Measurements from ENCODE around the gene FBXL13.
"Not testable (repeated sequence)": the region's sequence is repeated elsewhere in the genome, so short reads cannot be mapped to it uniquely, and the experiment has no call there.

DNA sequence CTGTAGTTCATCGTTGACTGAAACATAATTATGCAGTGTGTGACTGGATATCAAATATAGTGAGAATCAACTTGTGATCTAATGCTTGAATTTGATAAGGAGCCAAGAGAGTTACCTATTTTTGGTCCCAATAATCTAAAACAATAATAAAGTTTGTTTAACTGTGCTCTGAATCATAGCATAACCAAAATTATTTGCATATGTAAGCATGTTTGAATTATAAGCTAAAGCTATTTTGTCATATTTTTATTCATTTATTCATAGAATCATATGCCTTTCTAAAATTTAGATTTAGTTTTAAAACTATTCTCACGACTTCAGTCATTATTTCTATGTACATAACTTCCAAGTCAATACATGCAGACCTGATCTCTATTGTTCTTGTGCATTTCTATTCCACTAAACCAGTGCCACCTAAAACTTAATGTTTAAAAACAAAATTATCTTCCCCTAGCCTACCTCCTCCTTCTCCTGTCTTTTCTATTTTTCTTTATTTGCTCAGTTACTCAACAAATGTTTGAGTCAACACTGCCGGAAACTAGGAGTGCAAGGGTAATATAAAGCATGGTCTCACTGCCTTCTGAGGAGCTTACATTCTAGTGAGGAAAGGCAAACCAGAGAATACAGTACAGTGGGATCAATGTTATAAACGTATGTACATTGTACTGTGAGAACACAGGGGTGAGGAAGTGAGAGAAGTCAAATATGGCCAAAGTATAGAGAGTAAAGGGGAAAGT, 284.1 kb downstream of the FBXL13 start:
- TF ChIP-seq, protein P1, sequence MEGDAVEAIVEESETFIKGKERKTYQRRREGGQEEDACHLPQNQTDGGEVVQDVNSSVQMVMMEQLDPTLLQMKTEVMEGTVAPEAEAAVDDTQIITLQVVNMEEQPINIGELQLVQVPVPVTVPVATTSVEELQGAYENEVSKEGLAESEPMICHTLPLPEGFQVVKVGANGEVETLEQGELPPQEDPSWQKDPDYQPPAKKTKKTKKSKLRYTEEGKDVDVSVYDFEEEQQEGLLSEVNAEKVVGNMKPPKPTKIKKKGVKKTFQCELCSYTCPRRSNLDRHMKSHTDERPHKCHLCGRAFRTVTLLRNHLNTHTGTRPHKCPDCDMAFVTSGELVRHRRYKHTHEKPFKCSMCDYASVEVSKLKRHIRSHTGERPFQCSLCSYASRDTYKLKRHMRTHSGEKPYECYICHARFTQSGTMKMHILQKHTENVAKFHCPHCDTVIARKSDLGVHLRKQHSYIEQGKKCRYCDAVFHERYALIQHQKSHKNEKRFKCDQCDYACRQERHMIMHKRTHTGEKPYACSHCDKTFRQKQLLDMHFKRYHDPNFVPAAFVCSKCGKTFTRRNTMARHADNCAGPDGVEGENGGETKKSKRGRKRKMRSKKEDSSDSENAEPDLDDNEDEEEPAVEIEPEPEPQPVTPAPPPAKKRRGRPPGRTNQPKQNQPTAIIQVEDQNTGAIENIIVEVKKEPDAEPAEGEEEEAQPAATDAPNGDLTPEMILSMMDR (IDR thresholded peaks at IDR 0.05) = not testable (repeated sequence)
- TF ChIP-seq POLR2A (IDR thresholded peaks at IDR 0.05); POLR2AphosphoS5 (IDR thresholded peaks at IDR 0.05; ENCODE audit: insufficient read depth in 1 of 2, low read depth in 1 of 2): not testable (repeated sequence)

Measured in vagina (tissue), 2 donors.